D721Med (cell line): ENCODE data around the gene SYTL3.
A peak's percentile ranks its signal among the peaks of the same experiment; 100 is the strongest.

Source experiments
- DNase-seq: peaks from one replicate; pipeline ENCODE4 v3.0.0; 2011; ENCODE audit warnings: low spot score; ENCODE audit not compliant: insufficient read length
- FAIRE-seq: peaks from 2 replicates; lab custom pipeline; 2011; peaks lifted over from hg19 to GRCh38; lab: Jason Lieb, UNC
- CTCF ChIP-seq: IDR thresholded peaks from 2 replicates; pipeline ENCODE4 v1.5.1; 2012; ENCODE audit warnings: mild to moderate bottlenecking, control low read depth; ENCODE audit not compliant: insufficient read depth; ENCODE audit errors: missing control alignments

Gene SYTL3

GRCh38 chr6:158703111-158703836 lies 53.4 kb downstream of the SYTL3 start:
- DNase-seq (no peak), FAIRE-seq (no peak)
- no peak for TF ChIP-seq CTCF

- peak; percentile 95 for TF ChIP-seq CTCF
- no peak for FAIRE-seq
Measured at GRCh38 chr6:158703837-158704822, 54.3 kb downstream of the SYTL3 start.

GRCh38 chr6:158705386-158706126 lies 55.7 kb downstream of the SYTL3 start:
- FAIRE-seq: no peak
- no peak for DNase-seq

More at GRCh38 chr6:158703837-158704822, 54.3 kb downstream of the SYTL3 start:
- DNase-seq: peak; percentile 86

GRCh38 chr6:158706369-158706982 lies 56.6 kb downstream of the SYTL3 start:
- no peak for DNase-seq
- FAIRE-seq: no peak
- peak; percentile 39 for TF ChIP-seq CTCF

More at GRCh38 chr6:158705386-158706126, 55.7 kb downstream of the SYTL3 start:
- no peak for TF ChIP-seq CTCF

- no peak for FAIRE-seq
- no peak for TF ChIP-seq CTCF
- DNase-seq: no peak
Measured at GRCh38 chr6:158707120-158707820, 57.4 kb downstream of the SYTL3 start.

GRCh38 chr6:158707821-158708195 lies 58.0 kb downstream of the SYTL3 start:
- DNase-seq (no peak), FAIRE-seq (no peak)
- TF ChIP-seq CTCF: no peak
